Stimulated activated CD4-positive, alpha-beta T cell treated with anti-CD3 and anti-CD28 coated beads, Interleukin-4, amount 100 ng/mL, for 1 hour (primary cell): ENCODE results near the gene ABHD12B.
A peak's percentile ranks its signal among the peaks of the same experiment; 100 is the strongest.

ENCODE experiments used
- DNase-seq: peaks from one replicate; pipeline ENCODE4 v3.0.0-alpha.2; 2020

Gene ABHD12B, protein sequence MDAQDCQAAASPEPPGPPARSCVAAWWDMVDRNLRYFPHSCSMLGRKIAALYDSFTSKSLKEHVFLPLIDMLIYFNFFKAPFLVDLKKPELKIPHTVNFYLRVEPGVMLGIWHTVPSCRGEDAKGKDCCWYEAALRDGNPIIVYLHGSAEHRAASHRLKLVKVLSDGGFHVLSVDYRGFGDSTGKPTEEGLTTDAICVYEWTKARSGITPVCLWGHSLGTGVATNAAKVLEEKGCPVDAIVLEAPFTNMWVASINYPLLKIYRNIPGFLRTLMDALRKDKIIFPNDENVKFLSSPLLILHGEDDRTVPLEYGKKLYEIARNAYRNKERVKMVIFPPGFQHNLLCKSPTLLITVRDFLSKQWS

DNA sequence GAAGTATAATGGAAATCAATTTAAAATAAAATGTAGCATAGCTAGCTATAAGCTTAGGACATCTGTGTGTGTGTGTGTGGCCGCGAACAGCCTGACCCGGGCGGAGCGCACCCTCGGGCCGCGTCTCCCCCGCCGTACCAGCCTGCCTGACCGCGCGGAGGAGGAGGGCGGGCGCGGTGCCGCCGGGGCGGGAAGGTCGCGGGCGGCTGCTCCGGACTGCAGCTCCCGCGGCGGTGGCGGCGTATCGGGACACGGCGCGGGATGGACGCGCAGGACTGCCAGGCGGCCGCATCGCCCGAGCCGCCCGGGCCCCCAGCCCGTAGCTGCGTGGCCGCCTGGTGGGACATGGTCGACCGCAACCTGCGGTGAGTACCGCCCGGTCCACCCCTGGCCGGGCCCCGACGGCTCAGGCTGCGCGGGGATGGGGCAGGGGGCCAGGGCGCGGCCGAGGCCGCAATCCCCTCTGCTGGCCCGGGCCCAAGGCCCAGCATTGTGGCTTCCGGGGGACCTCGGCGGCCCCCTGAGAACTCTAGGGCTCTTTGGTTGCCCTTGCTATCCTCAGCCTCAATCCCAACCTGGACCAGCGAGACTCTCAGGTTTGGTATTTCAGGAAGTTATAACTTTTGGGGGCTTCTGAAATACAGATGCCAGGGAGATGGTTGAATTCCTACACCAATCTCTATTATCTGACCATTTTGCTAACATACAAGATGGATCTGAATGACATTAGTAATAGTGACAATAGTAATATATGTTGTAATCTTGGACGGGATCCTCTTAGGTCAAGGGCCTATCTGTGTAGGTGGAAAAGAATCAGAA is at the start of gene ABHD12B:
ABHD12B (plus strand) TSS at position 140 of the 819 bp plus-strand sequence; CDS start at position 262, 122 bp downstream.
- DNase-seq: no peak

DNA sequence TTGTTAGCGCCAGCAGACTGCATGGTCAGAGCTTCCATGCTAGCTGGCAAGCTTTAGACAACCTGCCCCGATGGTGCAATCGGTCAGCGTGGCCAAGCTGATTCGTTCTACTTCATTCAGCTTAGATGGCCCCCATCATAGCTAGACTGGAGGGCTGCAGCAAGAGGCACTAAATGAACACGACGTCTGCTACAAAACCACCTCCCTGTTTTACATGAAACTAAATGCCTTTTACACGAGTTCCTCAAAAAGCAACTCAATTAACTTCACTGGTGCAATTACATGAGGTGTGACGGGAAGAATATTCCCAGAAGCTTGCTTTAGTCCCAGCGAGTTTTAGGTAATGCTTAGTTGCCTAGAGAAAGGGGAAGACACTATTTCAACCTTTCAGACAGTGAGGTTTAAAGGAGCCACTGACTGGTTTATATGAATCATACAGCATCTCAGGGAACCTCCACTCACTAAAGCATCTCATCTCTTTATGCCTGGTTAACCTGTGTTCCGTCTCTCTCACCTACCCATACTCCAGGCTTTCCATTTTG is 49.3 kb upstream of the ABHD12B start:
- no peak for DNase-seq

DNA sequence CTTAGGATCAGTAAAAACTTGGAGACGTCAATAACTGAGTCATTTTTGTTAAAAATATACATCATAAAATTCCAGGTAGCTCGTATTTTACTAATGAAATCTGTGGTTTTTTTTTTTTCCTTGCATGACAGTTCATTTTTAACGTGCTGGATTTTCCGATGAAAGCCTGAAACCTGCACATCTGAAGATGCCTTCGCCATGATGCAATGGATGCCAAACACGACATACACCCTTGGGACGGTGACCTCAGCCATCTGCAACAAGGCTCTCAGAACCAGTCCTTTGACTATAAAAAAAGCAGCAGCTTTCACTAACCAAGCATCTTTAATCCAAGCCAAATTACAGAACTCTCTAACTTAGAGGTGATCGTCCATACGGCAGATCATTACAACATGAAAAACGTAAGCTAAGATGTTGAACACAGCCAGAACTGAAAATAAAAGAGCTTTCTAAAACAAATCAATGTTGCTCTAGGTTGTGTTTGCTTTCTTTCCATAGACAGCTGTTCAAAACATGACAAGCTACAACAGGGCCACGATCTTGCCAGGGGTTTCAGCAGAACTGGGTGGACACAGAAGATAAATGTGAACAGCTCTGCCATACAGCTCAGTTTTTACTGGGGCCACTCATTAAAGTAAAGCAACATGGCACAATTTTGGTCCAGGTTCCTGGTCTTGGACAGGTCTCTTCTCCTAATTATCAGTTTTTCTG is 48.6 kb upstream of the ABHD12B start:
- no peak for DNase-seq

DNA sequence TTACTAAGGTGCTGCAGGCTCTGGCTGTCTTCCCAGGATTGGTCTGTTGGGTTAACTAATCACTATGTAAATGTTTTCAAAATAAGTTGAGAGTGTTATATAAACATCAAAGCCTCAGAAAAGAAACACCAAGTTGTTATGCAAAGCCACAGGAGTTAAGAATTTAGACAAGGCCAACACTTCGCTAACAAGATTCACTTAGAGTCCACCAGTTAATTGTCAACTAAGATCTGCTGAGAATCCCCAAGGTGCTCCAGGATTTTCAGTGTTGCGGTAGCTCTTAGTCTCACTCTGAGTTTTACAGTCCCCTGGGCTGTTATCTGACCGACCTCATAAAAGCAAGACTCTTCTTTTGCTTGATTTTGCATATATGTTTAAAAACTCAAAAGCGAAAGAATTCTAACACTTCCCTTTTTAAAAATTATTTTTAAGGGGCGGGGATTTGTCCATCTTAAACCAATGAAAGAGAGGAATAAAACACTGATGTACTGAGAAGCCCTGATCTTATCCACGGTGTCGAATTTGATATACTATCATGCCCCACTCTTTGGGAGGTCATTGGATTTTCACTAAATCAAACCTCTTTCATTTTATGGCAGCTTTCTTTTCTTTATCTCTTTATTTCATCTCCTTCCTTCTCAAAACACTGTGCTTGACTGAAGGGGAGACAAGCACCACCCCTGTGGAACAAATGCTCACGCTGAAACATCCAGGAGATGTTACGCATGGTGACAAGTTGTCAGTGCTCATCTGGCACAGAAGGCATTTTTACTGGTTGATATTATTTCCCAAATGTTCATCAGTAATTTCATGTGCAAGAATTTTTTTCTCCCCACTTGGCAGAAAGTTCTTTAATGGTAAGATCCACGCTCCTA is 47.9 kb upstream of the ABHD12B start:
- DNase-seq: no peak

DNA sequence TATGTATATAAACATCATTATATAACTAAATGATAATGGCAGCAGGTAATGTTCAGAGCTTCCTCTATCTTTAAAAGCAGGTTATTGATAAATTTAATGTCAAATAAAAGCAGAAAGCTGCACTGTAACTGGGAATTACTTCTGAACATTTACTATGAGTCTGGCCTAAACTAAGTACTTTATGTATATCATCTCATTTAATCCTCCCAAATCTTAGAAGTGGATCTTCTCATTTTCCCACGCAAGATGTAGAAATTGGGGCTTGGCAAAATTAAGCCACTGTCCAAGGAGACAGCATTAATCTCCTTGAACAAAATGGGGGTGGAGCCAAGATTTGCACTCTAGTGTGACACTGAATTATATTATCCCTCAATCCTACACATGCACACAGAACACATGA is 46.5 kb upstream of the ABHD12B start:
- DNase-seq: no peak

DNA sequence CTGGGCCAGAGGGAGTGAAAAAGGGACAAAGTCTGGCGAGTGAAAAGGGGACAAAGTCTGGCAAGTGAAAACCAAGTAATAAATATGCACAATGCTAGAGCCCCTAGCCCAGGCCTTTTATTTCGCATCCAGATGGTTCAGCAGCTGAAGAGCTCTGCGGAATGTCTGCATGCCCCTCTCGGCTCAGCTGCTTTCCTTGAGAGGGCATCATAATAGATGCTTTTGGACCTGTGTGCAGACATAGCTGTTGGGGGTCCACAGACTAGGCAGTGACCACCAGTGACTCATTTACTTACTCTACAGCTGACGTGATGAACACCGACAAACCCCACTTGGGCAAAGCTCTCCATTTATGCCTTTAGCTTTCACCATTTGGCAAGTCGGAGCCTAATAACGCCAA is 45.2 kb upstream of the ABHD12B start:
- no peak for DNase-seq

DNA sequence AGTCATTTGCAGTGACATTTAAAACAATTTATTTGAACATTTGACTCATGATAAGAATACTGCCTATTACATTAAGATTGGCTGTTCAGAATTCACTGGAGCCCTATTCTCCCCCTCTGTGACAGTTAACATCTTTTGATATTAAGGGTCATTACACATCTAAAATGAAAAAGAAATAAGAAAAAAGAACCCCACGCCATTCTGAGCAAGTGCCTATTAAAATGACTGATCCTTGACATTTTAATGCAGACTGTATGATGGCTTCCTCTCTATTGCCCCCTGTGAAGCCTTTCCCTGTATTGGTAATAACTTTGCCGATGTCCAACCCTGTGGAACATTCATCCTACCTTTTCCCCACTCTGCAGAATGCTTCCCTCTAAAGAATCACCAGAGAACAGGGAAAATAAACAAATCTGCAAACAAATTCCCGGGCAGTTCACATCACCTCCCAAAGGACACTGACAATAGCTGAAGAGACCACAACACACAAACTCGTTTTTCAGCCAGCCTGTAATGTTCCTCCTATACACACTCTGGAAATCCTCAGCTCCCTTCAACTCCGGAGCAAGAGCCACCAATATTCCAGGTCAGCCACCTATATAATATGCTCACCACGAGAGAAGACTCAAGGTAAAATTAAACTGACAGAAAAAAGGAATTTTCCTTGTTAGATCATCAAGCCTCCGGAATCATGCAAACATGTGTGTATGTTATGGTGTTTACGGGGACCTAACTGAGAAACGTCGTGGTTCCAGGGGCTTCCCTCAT is 42.9 kb upstream of the ABHD12B start:
- DNase-seq: no peak

DNA sequence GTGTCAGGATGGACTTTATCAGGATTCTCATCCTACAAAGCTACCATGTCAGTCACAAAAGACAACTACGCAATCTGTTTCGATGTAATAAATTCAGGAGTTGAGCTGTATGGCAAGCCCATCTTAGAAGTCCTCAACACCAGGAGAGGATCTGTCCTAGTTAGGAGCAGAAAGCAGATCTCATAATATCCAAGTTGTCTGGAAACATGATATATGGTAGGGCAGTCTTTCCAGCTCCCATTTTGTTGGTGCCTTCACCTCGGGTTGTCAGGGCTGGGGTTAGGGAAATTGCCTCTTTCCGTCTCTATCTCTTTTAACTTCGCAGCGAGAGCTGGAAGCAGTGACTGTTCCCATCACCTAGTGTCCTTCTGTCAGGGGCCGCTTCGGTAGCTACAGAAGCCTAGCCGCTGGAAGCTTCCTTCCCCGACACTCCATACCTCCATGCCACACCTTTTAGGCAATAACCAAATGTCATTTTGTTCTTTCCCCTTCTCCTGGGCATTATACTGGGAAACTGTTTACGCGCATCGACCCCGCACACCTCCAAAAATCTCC is 42.3 kb upstream of the ABHD12B start:
- DNase-seq: no peak

DNA sequence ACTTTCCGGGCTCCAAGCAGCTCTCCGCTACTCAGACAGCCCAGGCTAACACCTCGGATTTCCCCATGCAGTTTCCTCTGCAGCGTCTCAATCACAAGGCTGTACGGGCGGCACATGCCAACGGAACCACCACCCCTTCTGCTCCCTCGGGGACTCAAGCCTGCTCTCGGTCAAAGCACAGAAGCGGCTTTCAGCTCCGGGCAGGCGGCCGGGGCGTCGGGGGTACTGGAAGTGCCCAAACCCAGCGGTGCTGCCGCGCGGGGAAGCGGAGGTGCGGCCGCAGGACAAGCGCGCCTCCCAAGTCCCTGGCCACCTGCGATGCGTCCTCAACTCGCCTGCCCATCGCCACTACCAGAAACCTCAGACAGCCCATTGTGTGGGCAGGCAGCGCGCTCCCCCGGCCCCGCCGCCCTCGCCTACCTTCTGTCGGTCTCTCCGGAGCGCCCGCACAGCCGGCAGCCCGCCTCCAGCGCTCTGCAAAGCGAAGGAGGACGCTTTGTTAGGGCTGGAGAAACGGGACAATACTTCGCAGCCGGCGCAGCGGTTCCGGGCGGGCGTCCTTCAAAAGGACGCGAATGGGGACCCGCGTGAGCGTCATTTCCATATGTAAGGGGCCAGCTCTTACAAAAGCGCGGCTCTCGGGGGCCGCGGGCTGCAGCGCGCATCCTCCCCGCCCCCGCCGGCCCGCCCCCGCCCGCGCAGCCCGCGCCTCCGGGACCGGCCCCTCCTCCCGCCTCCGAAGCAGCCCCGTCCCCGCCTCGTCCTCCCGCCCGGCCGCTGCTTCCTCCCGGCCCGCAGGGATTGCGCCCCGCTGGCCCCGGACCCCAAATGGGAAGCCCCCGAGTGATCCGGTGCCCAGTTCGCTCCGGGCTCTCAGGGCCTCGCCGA is 41.6 kb upstream of the ABHD12B start:
- peak; percentile 72 for DNase-seq

DNA sequence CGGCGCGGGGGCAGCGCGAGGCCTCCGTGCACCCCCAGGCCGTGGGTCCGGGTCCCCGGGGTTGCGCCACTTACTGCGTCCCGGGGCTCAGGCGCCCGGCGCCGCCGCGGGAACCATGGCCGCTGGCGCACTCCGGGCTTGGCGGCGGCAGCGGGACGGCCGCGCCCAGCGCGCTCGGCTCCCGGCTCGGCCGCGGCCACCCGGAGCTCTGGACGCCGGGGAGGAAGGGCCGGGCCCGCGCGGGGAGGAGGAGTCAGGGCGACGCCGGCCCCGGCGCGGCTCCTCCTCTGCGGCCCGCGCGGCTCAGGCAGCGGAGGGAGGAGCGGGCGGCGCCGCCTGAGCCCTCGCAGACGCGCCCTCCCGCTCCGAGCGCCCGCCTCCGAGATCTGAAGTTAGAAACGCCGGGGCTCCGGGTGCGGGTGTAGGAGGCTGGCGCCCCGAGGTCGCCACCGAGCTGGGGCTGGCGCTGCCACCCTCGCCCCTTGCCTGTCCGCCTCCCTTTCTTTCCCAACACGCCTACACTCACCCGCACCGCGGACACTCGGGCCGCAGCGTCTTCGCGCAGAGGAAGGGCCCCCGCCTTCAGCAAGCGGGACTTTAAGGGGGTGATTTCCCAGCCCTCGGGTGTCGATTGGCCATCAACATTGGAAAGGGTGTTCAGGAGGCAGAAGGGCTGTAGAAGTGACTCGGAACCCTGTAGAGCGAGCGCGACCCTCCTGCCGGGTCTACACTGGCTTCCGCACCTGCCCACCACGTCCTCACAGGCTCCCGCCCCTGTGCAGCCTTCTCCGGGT is 40.7 kb upstream of the ABHD12B start, which contains the start of gene NIN:
NIN (minus strand) TSS at position 231 of the 794 bp plus-strand sequence. CDS start 9,106 bp downstream, outside the sequence.
- peak; percentile 77 for DNase-seq

DNA sequence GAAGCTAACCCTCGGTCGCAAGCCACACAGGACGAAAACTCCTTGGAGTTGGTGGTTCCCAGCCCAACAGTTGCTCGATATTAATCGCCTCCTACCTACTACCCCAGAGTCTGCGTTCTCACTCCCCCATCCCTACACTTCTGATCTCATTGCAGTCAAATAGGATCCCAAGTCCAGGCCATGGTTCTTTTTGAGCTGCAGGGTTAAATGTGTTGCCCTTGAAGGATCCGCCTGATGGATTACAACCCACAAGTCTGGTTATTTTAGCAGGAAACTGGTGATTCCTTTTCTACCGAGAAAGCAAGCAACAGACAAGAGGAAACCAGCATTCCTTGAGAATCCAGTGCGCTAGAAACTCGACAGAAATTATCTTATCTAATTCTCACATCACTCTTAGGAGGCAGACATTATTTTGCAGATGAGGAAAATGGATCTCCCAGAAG is 40.1 kb upstream of the ABHD12B start:
- DNase-seq: no peak

DNA sequence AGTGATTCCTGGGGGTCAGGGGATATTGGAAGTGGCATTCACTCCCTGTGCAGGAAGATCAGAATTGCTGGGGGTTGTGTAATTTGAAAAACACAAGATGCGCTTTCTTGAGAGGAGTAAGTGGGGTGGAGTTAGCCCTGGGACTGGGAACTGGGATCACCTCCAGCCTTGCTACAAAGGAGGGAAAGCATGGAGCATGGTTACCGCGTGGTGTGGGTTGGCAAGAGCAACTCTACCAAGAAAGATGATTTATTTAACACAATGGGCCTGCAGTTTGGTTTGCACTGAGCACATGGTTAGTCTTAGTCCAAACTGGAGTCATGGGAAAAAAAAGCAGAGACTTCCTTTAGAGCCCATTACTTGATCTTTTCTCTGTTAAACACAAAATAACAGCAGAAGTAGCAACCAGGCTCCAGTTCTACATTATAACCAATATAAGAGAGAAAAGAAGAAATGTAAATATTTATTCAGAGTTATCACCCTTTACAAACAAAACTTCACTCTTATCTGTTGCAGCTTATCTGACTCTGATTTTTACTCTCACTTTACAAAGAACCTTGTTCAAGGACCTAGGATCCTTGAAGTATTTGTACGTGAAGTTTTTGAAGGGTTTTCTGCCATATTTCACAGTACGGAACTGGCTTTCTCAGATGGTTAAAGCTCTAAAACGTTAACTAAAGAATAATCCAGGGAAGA is 38.8 kb upstream of the ABHD12B start:
- no peak for DNase-seq

DNA sequence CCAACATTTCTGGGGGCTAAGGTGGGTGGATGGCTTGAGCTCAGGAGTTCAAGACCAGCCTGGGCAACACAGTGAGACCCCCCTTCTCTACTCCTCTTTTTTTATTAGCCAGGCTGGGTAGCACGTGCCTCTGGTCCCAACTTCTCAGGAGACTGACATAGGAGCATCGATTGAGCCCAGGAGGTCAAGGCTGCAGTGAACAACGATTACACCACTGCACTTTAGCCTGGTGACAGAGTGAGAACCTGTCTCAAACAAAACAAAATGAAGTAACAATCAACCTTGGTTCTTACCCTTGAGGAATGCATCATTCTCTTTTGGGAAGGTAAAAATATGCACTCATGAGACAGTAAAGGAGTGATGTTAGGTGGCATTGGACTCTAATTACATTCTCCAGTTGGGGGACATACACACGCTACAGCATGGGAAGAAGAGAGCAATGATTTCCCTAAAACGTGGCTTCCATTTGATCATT is 37.0 kb upstream of the ABHD12B start:
- DNase-seq: no peak

DNA sequence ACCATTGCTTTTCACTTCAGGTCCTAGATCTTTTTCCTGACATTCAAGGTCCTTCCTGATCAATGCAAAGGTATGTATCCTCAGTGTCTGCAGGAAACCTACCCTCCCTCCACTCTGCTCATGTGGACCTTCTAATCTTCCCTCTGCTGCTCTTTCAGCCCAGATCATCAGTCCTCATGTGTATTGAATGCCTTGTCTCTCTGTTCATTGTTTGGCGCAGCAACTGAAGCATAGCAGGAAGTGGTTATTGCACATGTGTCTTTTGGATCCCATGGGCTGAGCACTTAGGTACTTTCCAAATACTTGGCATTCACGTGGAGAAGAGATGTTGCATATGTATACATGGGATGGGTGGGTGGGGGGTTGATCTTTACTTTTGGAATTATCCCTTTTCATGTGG is 36.6 kb upstream of the ABHD12B start:
- DNase-seq: no peak

DNA sequence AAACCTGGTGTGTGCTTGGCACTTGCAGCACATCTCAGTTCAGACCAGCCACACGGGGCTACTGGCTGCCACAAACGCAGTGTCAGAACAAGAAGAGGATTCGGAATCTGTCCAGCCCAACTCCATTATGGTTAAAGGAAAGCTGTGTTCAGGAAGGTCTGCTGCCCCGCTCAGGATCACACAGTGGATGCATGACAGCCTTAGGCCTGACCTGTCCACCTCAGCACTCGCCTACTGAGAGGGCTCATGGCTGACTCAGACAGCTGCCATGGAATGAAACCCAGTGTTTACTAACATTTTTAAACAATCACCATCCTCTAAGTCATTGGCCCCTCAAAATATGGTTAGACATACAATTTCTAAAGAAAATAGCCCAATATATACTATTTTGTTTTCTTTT is 35.3 kb upstream of the ABHD12B start:
- DNase-seq: no peak

DNA sequence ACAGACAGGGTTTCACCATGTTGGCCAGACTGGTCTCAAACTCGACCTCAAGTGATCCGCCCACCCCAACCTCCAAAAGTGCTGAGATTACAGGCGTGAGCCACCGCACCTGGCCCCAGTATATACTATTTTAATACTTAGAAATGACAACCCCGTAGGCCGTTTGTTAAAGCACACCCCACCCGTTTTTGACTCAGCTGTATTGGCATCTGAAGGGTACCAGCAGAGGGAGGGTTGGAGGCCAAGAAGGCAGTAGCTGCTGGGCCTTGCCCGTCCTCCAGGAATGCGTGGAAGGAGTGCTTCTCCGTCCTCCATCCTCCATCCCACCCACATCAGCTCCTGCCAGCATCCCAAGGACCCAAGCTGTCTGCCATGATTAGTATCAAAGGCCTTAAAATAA is 34.6 kb upstream of the ABHD12B start:
- no peak for DNase-seq

DNA sequence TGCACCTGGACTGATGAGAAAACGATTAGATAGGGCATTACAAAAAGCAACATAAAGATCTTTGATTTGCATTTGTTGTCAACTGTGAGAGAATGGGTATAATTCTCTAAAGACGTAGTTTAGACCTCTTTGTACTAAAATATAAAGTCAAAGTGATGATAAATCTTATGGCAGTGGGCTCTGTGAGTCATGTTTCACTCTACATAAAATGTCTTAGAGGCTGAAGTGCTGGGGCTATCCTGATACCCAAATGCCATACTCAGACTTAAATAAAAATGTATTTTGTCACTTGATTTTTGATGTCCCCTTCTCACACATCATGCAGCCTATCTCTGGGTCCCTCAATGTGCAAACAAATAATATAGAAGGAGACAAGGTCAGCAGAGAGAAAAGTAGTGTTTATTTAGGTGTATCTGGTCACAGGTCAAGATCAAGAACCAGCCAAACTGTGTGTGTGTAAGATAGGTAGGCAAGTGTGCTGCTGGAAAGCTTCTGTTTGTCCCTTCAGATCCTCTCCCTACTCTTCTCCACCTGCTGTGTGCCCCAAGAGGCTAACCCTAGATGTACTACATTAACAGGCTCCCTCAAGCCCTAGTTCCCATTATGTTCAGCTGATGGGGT is 33.9 kb upstream of the ABHD12B start:
- DNase-seq: no peak

DNA sequence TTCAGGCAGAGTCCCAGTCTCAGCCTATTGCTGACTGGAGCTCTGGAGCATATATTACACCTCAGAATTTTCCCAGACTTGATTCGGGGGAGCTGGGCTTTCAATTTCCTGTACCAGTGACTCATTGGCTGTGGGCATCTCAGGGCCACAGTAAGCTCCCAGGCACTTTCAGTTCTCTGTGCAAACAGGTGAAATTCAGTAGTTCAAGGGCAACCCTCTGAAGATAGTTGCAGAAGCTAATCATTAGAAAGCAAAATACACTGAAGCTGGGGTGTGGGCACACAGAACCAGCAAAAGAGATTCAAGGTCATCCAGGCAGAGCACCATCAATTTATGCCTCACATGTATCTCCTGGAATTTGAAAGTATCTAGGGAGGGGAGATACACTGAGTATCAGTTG is 32.8 kb upstream of the ABHD12B start:
- no peak for DNase-seq
